ENCODE data around the gene FTSJ1.

GRCh38 chrX:48459483-48459882 lies 16.5 kb upstream of the FTSJ1 start:
- no peak for TF ChIP-seq CTCF (conservative IDR thresholded peaks at IDR 0.05; ENCODE audit: low read depth, low read length)
- no peak for TF ChIP-seq SMC3 (IDR thresholded peaks at IDR 0.05; ENCODE audit: low read depth, low read length)
- no peak for TF ChIP-seq RFX5 (IDR thresholded peaks at IDR 0.05; ENCODE audit: low read depth, low read length)
- no peak for TF ChIP-seq POLR2A (IDR thresholded peaks at IDR 0.05; ENCODE audit: low read depth, low read length)
- TF ChIP-seq MXI1 (IDR thresholded peaks at IDR 0.05; ENCODE audit: borderline replicate concordance, low read depth, low read length), result no peak
- TF ChIP-seq CEBPB (IDR thresholded peaks at IDR 0.05; ENCODE audit: low read depth, low read length), result no peak
- no peak for TF ChIP-seq BHLHE40 (IDR thresholded peaks at IDR 0.05; ENCODE audit: low read depth, low read length)
- TF ChIP-seq CHD1 (IDR thresholded peaks at IDR 0.05; ENCODE audit: low read depth, low read length), result no peak
- TF ChIP-seq RAD21 (IDR thresholded peaks at IDR 0.05; ENCODE audit: low read length), result no peak
- no peak for TF ChIP-seq RCOR1 (IDR thresholded peaks at IDR 0.05; ENCODE audit: insufficient replicate concordance, low read length)
- TF ChIP-seq MAFK (IDR thresholded peaks at IDR 0.05; ENCODE audit: low read depth, low read length), result no peak
- TF ChIP-seq, protein P1, sequence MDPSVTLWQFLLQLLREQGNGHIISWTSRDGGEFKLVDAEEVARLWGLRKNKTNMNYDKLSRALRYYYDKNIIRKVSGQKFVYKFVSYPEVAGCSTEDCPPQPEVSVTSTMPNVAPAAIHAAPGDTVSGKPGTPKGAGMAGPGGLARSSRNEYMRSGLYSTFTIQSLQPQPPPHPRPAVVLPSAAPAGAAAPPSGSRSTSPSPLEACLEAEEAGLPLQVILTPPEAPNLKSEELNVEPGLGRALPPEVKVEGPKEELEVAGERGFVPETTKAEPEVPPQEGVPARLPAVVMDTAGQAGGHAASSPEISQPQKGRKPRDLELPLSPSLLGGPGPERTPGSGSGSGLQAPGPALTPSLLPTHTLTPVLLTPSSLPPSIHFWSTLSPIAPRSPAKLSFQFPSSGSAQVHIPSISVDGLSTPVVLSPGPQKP (IDR thresholded peaks at IDR 0.05; ENCODE audit: borderline replicate concordance, low read depth, low read length), result no peak
